HFFc6 (cell line): Measurements from ENCODE around the gene ITGA11. TPM values are rescaled to one million over a fixed set of nuclear protein-coding genes. Genes with fewer than 3 reads are reported as not detected.

ENCODE experiments used
- DNase-seq: peaks from one replicate; pipeline ENCODE4 v3.0.0-alpha.2; 2018
- H3K27ac Mint-ChIP-seq: 2 replicates; pipeline ENCODE4 v1.8.0; 2020; ENCODE audit warnings: mild to moderate bottlenecking, mixed read lengths
- H3K27me3 Mint-ChIP-seq: 2 replicates; pipeline ENCODE4 v1.8.0; 2021; ENCODE audit warnings: mild to moderate bottlenecking, moderate library complexity, mixed read lengths; ENCODE audit not compliant: insufficient read depth
- H3K36me3 Mint-ChIP-seq: 2 replicates; pipeline ENCODE4 v1.8.0; 2021; ENCODE audit warnings: low read depth, mixed read lengths
- H3K4me1 Mint-ChIP-seq: 2 replicates; pipeline ENCODE4 v1.8.0; 2020; ENCODE audit warnings: low read depth, mixed read lengths
- H3K4me3 Mint-ChIP-seq: 2 replicates; pipeline ENCODE4 v1.8.0; 2020; ENCODE audit warnings: mild to moderate bottlenecking, moderate library complexity, mixed read lengths
- H3K9me3 Mint-ChIP-seq: 2 replicates; pipeline ENCODE4 v1.8.0; 2020; ENCODE audit warnings: mild to moderate bottlenecking, mixed read lengths
- CTCF ChIP-seq: fragments of 200-600 bp; sonication (generic); IDR thresholded peaks from 2 replicates; pipeline ENCODE4 v1.5.0; 2021; ENCODE audit warnings: antibody characterized with exemption, mild to moderate bottlenecking
- total RNA-seq, 6 experiments: library from RNA; stranded (reverse); fragmentation: NEBNext Ultra II Directional; extraction: Animal tissue kit (Norgen Biotek cat#: 25700); gene quantifications; 2 replicates in 1 of 6; 3 replicates in 5 of 6; pipeline ENCODE4 v1.2.3, GENCODE V29; 2021

Gene ITGA11
- total RNA-seq, 6 experiments from 2014 or later, result 1.2 to 2.1 (median 1.4) TPM

- Mint-ChIP-seq H3K9me3 (no peaks in the 10 kb centered on the region), H3K4me1 (no peaks in the 10 kb centered on the region; the same call in 1 of the 2 replicates), H3K36me3 (no peaks in the 10 kb centered on the region), H3K27me3 (peaks cover 12% of the 10 kb centered on the region), H3K4me3 (no peak overlapping the region), H3K27ac (no peak overlapping the region)
- DNase-seq, result no peak
- TF ChIP-seq CTCF, result no peak
Observed at GRCh38 chr15:68410466-68411342, 21.3 kb downstream of the ITGA11 start.

GRCh38 chr15:68409736-68410370 is 22.1 kb downstream of the ITGA11 start:
- DNase-seq, result no peak
- Mint-ChIP-seq H3K27me3 (peaks cover 12% of the 10 kb centered on the region), H3K27ac (no peak overlapping the region), H3K9me3 (no peaks in the 10 kb centered on the region), H3K4me3 (no peak overlapping the region), H3K36me3 (no peaks in the 10 kb centered on the region), H3K4me1 (no peaks in the 10 kb centered on the region)
- no peak for TF ChIP-seq CTCF

- Mint-ChIP-seq H3K4me1 (no peaks in the 10 kb centered on the region), H3K36me3 (no peaks in the 10 kb centered on the region), H3K27ac (no peak overlapping the region), H3K9me3 (no peaks in the 10 kb centered on the region), H3K4me3 (no peak overlapping the region), H3K27me3 (peaks cover 15% of the 10 kb centered on the region)
- no peak for DNase-seq
- no peak for TF ChIP-seq CTCF
Observed at GRCh38 chr15:68408971-68409370, 23.0 kb downstream of the ITGA11 start.

GRCh38 chr15:68407886-68408881 is 23.8 kb downstream of the ITGA11 start:
- Mint-ChIP-seq H3K27me3 (peaks cover 17% of the 10 kb centered on the region), H3K36me3 (no peaks in the 10 kb centered on the region), H3K27ac (no peak overlapping the region), H3K9me3 (peaks cover 5% of the 10 kb centered on the region), H3K4me1 (no peaks in the 10 kb centered on the region), H3K4me3 (no peak overlapping the region)
- TF ChIP-seq CTCF, result no peak
- DNase-seq, result no peak

- Mint-ChIP-seq H3K4me1 (no peaks in the 10 kb centered on the region), H3K4me3 (no peak overlapping the region), H3K27me3 (peaks cover 19% of the 10 kb centered on the region), H3K9me3 (peaks cover 6% of the 10 kb centered on the region), H3K27ac (no peak overlapping the region), H3K36me3 (no peaks in the 10 kb centered on the region)
- DNase-seq, result no peak
- no peak for TF ChIP-seq CTCF
Observed at GRCh38 chr15:68407141-68407885, 24.6 kb downstream of the ITGA11 start.
